IPS-15b (cell line): ENCODE results near the gene WNT3A.

ENCODE experiments used
- H3K27me3 ChIP-seq: one replicate; pipeline ENCODE4 v1.6.1; 2013; ENCODE audit warnings: low read length; ENCODE audit not compliant: control insufficient read depth, insufficient read depth
- H3K36me3 ChIP-seq: one replicate; pipeline ENCODE4 v1.6.1; 2013; ENCODE audit warnings: low read length; ENCODE audit not compliant: control insufficient read depth, insufficient read depth
- H3K4me1 ChIP-seq: one replicate; pipeline ENCODE4 v1.6.1; 2013; ENCODE audit warnings: mild to moderate bottlenecking, low read length; ENCODE audit not compliant: control insufficient read depth, insufficient read depth
- H3K4me3 ChIP-seq: one replicate; pipeline ENCODE4 v1.5.1; 2013; ENCODE audit warnings: low read depth, low read length
- H3K9ac ChIP-seq: one replicate; pipeline ENCODE4 v1.6.1; 2013; ENCODE audit warnings: low read depth, mild to moderate bottlenecking, low read length
- H3K9me3 ChIP-seq: one replicate; pipeline ENCODE4 v1.6.1; 2013; ENCODE audit warnings: mild to moderate bottlenecking, low read length; ENCODE audit not compliant: control insufficient read depth, insufficient read depth

The WNT3A gene

DNA sequence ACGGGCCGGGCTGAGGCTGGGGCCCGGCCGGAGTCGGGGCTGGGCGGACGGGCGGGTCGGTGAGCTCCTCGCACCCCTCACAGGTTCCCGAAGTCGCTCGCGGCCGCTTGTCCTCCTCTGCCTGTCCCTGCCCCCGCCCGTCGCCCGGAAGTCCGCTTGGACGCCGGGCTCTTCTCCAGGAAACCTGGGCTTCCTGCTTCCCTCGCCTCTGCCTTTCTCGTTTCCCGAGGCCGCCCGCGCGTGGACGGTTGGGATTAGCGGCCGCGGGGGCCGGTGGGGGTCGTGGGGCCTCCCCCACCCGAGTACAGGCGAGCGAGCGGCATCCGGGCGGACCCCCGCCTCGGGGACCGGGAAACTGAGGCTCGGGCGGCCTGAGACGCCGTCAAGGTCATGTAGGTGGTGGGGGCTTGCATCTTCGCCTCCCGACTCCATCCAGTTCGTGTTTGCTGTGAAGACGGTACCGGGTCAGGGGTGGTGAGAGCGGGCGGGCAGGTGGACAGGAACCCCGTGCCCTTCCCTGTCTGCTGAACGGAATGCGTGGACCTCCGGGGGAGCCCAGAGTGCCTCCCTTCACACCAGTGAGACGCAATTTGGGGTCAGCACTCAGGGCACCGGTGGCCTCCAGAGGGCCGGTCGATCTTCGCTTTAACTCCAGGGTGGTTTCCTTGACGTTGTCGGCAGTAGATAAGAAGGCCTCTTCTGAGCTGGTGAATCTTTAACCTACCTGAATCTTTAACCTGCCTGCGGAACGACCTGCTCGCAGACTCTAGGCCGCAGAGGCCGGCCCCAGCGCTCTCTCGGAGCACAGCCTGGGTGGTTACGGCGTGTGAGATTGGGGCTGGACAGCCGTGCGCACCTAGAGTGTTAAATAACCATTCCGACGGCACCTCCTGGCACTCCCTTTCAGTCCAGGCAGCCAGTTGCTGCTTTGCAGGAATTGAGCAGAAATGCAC, 76.4 kb downstream of the WNT3A start:
- Histone ChIP-seq H3K4me3 (peak overlapping the region; percentile 77), H3K4me1 (peaks cover 4% of the 10 kb centered on the region), H3K27me3 (peaks cover 4% of the 10 kb centered on the region), H3K36me3 (no peaks in the 10 kb centered on the region), H3K9ac (peak overlapping the region; percentile 76), H3K9me3 (no peaks in the 10 kb centered on the region)

DNA sequence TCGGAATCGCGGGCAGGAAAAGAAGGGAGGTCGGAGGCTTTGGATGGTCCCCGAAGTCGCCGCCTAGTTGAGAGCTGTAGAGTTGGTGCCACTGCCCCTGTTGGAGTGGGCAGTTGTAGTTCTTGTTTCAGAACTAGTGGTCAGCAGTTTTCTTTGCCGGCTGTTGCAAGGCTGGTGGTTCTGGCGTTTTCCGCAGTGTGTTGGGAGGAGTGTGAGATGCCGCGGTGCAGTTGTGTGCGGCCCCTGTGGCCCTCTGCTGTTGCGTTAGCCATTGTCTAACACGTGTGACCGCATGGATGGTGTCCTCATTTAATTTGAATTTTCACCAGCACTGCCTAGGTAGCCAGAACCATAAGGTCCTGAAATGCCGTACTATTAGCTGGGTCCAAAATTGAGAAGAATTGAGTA, 77.1 kb downstream of the WNT3A start:
- Histone ChIP-seq H3K9me3 (no peaks in the 10 kb centered on the region), H3K4me3 (peak overlapping the region; percentile 77), H3K27me3 (peaks cover 3% of the 10 kb centered on the region), H3K9ac (peak overlapping the region; percentile 76), H3K4me1 (peaks cover 4% of the 10 kb centered on the region), H3K36me3 (no peaks in the 10 kb centered on the region)

DNA sequence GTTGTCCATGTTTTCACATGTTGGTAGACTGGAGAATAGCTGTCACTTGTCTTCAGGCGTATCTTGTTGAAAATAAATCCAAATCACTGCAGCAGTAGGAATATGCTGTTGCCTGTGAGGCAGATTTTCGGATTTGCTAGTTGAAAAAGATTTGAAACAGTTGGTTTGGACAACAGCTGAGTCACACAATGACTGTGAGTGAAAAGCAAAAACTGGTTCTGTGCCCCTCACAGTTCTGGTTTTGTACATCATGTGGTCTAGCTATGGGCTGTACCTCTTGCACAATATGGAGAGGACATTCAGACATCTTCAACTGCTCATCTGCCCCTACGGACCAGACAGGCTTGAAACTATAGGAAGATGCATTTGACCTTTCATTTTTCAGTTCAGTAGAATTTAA, 77.5 kb downstream of the WNT3A start:
- no peaks in the 10 kb centered on the region for H3K36me3 ChIP-seq

DNA sequence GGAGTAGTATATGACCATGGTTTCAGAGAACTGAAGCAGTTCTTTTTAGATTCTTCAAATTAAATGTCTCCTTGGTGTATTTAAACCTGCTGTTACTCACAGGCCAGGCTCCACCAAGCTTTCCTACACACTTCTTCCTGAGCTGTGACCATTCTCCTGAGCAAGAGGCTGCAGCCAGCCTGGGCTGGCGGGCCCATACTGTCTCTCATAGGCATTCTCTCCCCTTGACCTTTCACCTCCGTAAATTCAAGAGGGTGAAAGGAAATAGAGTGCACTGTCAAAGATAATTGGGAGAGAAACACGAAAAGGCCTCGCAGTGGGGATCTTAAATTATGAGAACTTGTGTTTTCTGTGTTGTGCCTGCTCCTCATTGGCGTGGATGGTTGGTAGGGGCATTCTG, 78.0 kb downstream of the WNT3A start:
- peak overlapping the region; percentile 77 for H3K4me3 ChIP-seq
- no peaks in the 10 kb centered on the region for H3K9me3 ChIP-seq
- H3K36me3 ChIP-seq = no peaks in the 10 kb centered on the region
- H3K27me3 ChIP-seq = no peaks in the 10 kb centered on the region
- peaks cover 4% of the 10 kb centered on the region for H3K4me1 ChIP-seq
- H3K9ac ChIP-seq = no peak overlapping the region

More for the DNA sequence above, 77.5 kb downstream of the WNT3A start:
- Histone ChIP-seq H3K9me3 (no peaks in the 10 kb centered on the region), H3K4me3 (peak overlapping the region; percentile 77), H3K4me1 (peaks cover 4% of the 10 kb centered on the region), H3K27me3 (peaks cover 3% of the 10 kb centered on the region), H3K9ac (no peak overlapping the region)

DNA sequence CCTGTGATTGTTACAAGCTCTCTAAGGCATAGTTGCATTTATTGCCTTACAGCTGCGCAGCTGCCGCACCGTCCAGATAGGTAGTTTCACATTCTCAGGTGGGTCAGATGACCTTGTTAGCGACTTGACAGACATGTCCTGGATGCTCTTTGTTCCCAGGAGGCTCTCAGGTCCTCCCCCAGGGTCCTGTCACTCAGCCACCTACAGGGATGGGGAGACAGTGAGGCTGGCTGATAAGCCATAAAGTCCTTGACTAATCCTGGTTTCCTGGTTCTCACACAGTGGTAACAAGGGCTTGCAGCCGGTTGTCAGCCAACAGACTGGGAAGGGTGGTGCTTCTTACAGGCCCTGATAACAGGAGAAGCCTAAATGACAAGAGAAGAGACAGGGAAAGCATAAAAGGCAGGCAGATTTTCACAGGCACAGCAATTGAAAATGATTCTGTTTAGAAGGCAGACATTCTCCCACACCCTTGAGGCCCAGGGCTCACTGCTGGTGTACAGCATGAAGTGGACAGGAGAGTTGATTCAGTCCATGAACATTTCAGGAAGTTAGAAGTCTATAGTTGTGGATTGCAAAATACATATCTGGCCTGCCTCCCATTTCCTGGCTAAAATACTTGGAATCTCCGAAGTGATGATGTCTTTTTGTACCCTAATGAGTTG, 78.6 kb downstream of the WNT3A start:
- Histone ChIP-seq H3K9me3 (no peaks in the 10 kb centered on the region), H3K27me3 (no peaks in the 10 kb centered on the region), H3K36me3 (no peaks in the 10 kb centered on the region), H3K4me3 (no peak overlapping the region), H3K4me1 (peaks cover 4% of the 10 kb centered on the region), H3K9ac (no peak overlapping the region)

DNA sequence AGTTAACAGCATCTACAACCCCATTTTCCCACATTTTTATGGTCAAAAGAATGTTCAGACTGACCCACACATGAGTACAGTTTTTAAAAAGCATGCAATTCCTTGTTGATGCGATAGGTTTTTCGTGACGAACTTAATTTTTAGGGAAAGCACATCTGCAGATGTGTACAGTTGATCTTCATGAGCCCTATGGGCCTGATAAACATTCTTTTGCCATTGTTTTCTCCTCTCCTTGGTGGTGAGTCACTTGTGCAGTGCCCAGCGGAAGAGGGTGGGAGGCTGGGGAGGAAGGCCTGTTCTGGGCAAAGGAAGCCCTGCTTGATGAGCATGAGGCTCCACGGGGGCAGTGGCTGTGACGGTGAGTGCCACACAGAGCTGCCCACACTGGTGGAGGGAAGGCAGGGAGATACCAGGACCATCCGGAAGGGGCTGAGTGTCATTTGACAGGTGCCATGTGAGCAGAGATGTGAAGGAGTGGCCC, 81.0 kb downstream of the WNT3A start:
- H3K36me3 ChIP-seq = peaks cover 3% of the 10 kb centered on the region

DNA sequence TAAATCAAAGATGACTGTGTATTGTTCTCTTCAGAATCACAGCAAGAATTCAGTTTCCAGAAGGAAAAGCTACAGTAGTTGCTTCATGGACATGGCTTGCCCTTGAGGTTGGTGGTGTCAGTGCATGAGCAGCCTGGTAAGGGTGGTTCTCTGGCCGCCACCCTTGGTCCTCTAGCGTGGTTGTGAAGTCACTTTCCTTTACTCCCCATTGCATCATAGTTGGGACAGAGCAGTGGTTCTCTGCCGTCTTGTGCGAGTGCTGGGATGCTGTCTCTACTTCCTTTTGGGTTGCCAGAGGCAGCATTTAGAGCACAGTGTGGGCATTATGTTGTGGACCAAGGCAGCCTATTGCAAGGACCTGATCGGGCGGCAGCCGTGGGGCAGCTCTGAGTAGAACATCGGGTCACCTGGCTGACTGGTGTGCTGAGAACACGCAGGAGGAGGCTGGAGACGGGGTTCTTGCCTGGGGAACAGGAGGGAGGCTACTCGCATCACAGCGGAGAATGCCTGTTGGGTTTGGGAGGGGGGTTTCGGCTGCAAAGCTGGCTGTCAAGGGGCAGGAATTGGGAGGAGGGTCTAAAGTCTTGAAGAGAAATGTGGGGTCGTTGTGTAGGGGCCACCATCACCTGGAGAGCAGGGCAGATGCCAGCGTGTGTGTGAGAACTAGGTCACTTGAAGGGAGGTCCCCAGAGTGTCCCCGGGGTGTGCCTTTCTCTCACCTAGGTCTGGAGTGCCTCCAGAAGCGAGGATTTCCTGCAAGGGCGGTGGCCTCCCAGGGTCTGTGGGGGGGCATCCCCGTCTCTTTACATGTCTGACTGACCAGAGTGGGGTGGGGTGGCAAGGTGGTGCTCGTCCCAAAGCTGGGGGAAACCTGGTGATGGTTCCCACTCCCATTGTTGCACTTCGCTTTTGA, 82.0 kb downstream of the WNT3A start:
- Histone ChIP-seq H3K36me3 (peaks cover 3% of the 10 kb centered on the region), H3K4me3 (no peak overlapping the region), H3K27me3 (no peaks in the 10 kb centered on the region), H3K4me1 (peaks cover 4% of the 10 kb centered on the region), H3K9me3 (no peaks in the 10 kb centered on the region), H3K9ac (no peak overlapping the region)

More for the DNA sequence above, 81.0 kb downstream of the WNT3A start:
- H3K9ac ChIP-seq = no peak overlapping the region
- peaks cover 4% of the 10 kb centered on the region for H3K4me1 ChIP-seq
- no peak overlapping the region for H3K4me3 ChIP-seq
- no peaks in the 10 kb centered on the region for H3K9me3 ChIP-seq
- H3K27me3 ChIP-seq = no peaks in the 10 kb centered on the region

DNA sequence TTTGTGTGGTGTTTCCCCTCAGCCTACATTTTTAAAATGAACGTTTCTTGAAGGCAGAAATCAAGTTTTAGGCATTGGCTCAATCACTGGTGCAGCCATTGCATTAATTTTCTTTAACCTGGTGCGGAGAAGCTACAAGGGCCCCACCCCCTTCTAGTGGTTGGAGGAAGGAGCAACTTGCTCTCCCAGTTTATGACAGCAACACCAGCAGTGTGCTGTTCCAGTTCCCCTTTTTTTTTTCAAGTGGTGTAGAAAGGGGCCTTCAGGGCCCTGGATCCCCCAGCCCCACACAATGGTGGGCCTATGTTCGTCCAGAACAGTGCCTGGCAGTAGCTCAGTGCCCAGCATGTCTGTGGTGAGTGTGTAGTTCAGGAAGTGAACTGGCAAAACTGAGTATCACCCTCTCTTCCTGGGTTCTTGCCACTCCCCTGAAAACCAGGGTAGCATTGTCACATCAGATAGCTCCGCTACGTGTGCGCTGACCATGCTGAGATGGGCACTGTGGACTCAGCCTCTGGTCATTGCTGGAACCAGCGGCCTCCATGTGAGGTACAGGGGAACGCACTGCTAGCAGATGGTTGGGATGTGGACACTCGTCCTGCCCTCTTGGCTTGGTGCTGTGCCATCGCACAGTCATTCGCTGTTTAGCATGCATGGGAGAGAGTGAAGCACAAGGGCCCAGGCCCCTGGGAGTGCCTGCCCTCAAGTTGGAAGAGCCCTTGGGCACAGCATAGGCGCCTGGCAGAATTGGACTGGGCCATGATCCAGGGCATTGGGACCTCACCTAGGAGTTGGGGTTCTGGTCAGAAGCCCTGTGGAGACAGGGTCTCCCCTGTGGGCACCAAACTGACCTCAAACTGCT, 83.0 kb downstream of the WNT3A start:
- H3K4me1 ChIP-seq = no peaks in the 10 kb centered on the region
- peaks cover 3% of the 10 kb centered on the region for H3K36me3 ChIP-seq
- H3K4me3 ChIP-seq = no peak overlapping the region

DNA sequence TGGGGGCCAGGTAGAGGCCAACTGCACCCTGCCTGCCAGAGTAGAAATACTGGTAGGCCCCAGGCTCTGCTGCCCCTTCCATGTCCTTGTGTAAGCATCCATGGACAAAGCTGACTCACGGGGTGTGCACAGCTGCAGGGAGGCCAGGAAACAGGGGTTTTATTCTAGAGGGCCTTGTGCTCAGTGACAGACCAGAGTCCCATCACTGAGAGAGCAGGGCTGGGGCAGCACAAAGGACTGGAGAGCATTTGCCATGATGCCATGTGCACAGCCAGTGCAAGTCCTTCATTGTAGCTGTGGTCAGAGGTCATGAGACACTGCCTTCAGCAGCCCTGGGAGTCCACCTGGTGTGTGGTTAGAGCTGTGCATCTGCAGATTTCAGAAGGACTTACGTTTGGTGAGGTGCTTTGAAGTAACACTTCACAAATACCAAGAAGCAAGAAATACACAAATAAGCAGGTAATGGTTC, 83.8 kb downstream of the WNT3A start:
- Histone ChIP-seq H3K36me3 (peaks cover 3% of the 10 kb centered on the region), H3K4me3 (no peak overlapping the region), H3K9me3 (no peaks in the 10 kb centered on the region), H3K27me3 (no peaks in the 10 kb centered on the region), H3K9ac (no peak overlapping the region), H3K4me1 (no peaks in the 10 kb centered on the region)

More for the DNA sequence above, 83.0 kb downstream of the WNT3A start:
- Histone ChIP-seq H3K27me3 (no peaks in the 10 kb centered on the region), H3K9ac (no peak overlapping the region), H3K9me3 (no peaks in the 10 kb centered on the region)

DNA sequence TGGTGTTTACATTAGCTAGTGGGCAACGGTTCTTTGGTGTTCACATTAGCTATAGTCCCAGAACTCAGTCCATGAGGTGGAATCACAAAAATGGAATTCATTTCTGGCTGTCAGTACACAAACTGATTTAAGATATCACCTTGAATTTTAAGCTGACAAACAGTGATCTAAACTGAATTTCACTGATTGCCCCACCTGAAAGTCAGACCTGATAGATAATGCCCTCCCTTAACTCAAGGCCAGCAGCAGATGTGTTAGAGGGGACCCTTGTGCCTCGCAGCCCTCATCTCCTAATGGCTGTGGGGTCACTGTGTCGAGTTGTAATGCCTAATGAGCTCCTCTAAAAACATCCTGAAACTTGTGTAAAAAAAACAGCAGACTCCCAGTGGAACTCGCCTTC, 84.3 kb downstream of the WNT3A start:
- no peaks in the 10 kb centered on the region for H3K4me1 ChIP-seq
- H3K36me3 ChIP-seq = peaks cover 3% of the 10 kb centered on the region
- no peak overlapping the region for H3K4me3 ChIP-seq
- H3K27me3 ChIP-seq = no peaks in the 10 kb centered on the region
- no peak overlapping the region for H3K9ac ChIP-seq
- H3K9me3 ChIP-seq = no peaks in the 10 kb centered on the region
